ENCODE data around the gene CCDC106.
A peak's percentile ranks its signal among the peaks of the same experiment; 100 is the strongest.

- TF ChIP-seq, protein P1, sequence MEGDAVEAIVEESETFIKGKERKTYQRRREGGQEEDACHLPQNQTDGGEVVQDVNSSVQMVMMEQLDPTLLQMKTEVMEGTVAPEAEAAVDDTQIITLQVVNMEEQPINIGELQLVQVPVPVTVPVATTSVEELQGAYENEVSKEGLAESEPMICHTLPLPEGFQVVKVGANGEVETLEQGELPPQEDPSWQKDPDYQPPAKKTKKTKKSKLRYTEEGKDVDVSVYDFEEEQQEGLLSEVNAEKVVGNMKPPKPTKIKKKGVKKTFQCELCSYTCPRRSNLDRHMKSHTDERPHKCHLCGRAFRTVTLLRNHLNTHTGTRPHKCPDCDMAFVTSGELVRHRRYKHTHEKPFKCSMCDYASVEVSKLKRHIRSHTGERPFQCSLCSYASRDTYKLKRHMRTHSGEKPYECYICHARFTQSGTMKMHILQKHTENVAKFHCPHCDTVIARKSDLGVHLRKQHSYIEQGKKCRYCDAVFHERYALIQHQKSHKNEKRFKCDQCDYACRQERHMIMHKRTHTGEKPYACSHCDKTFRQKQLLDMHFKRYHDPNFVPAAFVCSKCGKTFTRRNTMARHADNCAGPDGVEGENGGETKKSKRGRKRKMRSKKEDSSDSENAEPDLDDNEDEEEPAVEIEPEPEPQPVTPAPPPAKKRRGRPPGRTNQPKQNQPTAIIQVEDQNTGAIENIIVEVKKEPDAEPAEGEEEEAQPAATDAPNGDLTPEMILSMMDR (conservative IDR thresholded peaks at IDR 0.05), result no peak
- peak; percentile 61; the same call in 1 of the 2 replicates for TF ChIP-seq ZFX (IDR thresholded peaks at IDR 0.05)
Measured at GRCh38 chr19:55654868-55655647, 7.0 kb downstream of the CCDC106 start, which contains the start of gene U2AF2.

All from C4-2B (cell line).